H1 (cell line): ENCODE data around the gene TOMM7. TPM values are rescaled to one million over a fixed set of nuclear protein-coding genes. Genes with fewer than 3 reads are reported as not detected.

Source experiments
- CTCF ChIA-PET: fragments of 300-600 bp; sonication (Branson Sonifier 250); formaldehyde crosslinking; loops from one replicate; lab custom pipeline; 2021; ENCODE audit not compliant: partially characterized antibody; lab: Charles Lee
- POLR2A ChIA-PET: fragments of 300-600 bp; sonication (Branson Sonifier 250); formaldehyde crosslinking; loops from one replicate; lab custom pipeline; 2021; ENCODE audit warnings: inconsistent platforms; ENCODE audit not compliant: partially characterized antibody; lab: Charles Lee
- DNase-seq, 2 experiments: peaks; one replicate each; pipeline versions ENCODE4 v3.0.0 to v3.0.0-alpha.2; 2010 to 2022; ENCODE audit warnings: low spot score in 2 of 2, low read depth in 1 of 2, mixed read lengths in 1 of 2
- FAIRE-seq: peaks from 2 replicates; lab custom pipeline; 2011; peaks lifted over from hg19 to GRCh38; lab: Jason Lieb, UNC
- H2AFZ ChIP-seq: 2 replicates; pipeline ENCODE4 v1.8.1; 2012; ENCODE audit warnings: low read length, inconsistent platforms
- H2AK5ac ChIP-seq: 2 replicates; pipeline ENCODE4 v1.6.1; 2013; ENCODE audit warnings: low read depth, low read length
- H2BK120ac ChIP-seq: replicated peaks from 2 replicates; pipeline ENCODE3; 2013; ENCODE audit warnings: low read depth, low read length, inconsistent platforms
- H2BK12ac ChIP-seq: 2 replicates; pipeline ENCODE4 v1.6.1; 2013; ENCODE audit warnings: low read depth, low read length
- H2BK15ac ChIP-seq: 2 replicates; pipeline ENCODE4 v1.6.1; 2013; ENCODE audit warnings: low read length
- H2BK20ac ChIP-seq: 2 replicates; pipeline ENCODE4 v1.6.1; 2013; ENCODE audit warnings: low read length
- H2BK5ac ChIP-seq: 2 replicates; pipeline ENCODE4 v1.6.1; 2013; ENCODE audit warnings: low read depth, low read length
- H3K14ac ChIP-seq: 2 replicates; pipeline ENCODE4 v1.6.1; 2013; ENCODE audit warnings: inconsistent platforms; ENCODE audit not compliant: insufficient read length
- H3K18ac ChIP-seq: 2 replicates; pipeline ENCODE4 v1.6.1; 2013; ENCODE audit warnings: low read length; ENCODE audit errors: extremely low read depth
- H3K23ac ChIP-seq: 2 replicates; pipeline ENCODE4 v1.6.1; 2013; ENCODE audit warnings: inconsistent platforms; ENCODE audit not compliant: insufficient read length
- H3K23me2 ChIP-seq: 2 replicates; pipeline ENCODE4 v1.6.1; 2013; ENCODE audit warnings: low read depth, low read length
- H3K27ac ChIP-seq: 2 replicates; pipeline ENCODE4 v1.6.1; 2011; ENCODE audit warnings: low read depth, low read length, inconsistent platforms
- H3K27me3 ChIP-seq, 4 experiments: replicated peaks in 1 of 4; 1 replicate in 1 of 4; 2 replicates in 3 of 4; pipeline versions ENCODE4 v1.6.1 to v1.8.1; 2011 to 2013; ENCODE audit warnings: low read length in 3 of 4, mild to moderate bottlenecking in 3 of 4, inconsistent platforms in 2 of 4, mixed read lengths in 2 of 4, moderate library complexity in 1 of 4; ENCODE audit not compliant: control insufficient read depth in 3 of 4, insufficient read depth in 3 of 4; ENCODE audit errors: extremely low read depth in 1 of 4
- H3K36me3 ChIP-seq, 4 experiments: 2 replicates each; pipeline versions ENCODE4 v1.6.1 to v1.8.1; 2011 to 2013; ENCODE audit warnings: mild to moderate bottlenecking in 4 of 4, low read length in 3 of 4, moderate library complexity in 2 of 4, control low read depth in 1 of 4, inconsistent platforms in 1 of 4; ENCODE audit not compliant: insufficient read depth in 4 of 4, control insufficient read depth in 2 of 4
- H3K4ac ChIP-seq: replicated peaks from 2 replicates; pipeline ENCODE3; 2013; ENCODE audit warnings: low read length, low read depth, mixed read lengths, inconsistent platforms; ENCODE audit not compliant: insufficient read length
- H3K4me1 ChIP-seq, 4 experiments: replicated peaks in 1 of 4; 1 replicate in 1 of 4; 2 replicates in 3 of 4; pipeline versions ENCODE4 v1.6.1 to v1.8.1; 2011 to 2013; ENCODE audit warnings: low read length in 3 of 4, inconsistent platforms in 2 of 4, mixed read lengths in 1 of 4; ENCODE audit not compliant: insufficient read depth in 4 of 4, control insufficient read depth in 3 of 4
- H3K4me2 ChIP-seq, 2 experiments: 2 replicates each; pipeline versions ENCODE4 v1.6.1 to v1.8.1; 2011 to 2013; ENCODE audit warnings: low read depth in 2 of 2, low read length in 2 of 2, control low read depth in 1 of 2, inconsistent platforms in 1 of 2, mild to moderate bottlenecking in 1 of 2; ENCODE audit not compliant: insufficient read depth in 1 of 2
- H3K4me3 ChIP-seq, 4 experiments: fragments of 200-600, 300-600 bp in 1 of 4; sonication (generic), shearing (Covaris generic), sonication (Bioruptor Twin) in 1 of 4; 2 replicates each; pipeline versions ENCODE4 v1.5.1 to v1.8.1; 2011 to 2016; ENCODE audit warnings: low read length in 4 of 4, low read depth in 3 of 4, control low read depth in 2 of 4, inconsistent platforms in 2 of 4, mild to moderate bottlenecking in 2 of 4, mixed read lengths in 1 of 4, moderate library complexity in 1 of 4; ENCODE audit not compliant: insufficient read depth in 2 of 4; ENCODE audit errors: extremely low read depth in 1 of 4
- H3K56ac ChIP-seq: replicated peaks from 2 replicates; pipeline ENCODE3; 2013; ENCODE audit warnings: low read depth, mild to moderate bottlenecking, mixed read lengths, low read length, inconsistent platforms; ENCODE audit not compliant: insufficient read length
- H3K79me1 ChIP-seq: 2 replicates; pipeline ENCODE4 v1.6.1; 2013; ENCODE audit warnings: low read depth, low read length, control low read depth
- H3K79me2 ChIP-seq, 2 experiments: 2 replicates each; pipeline versions ENCODE4 v1.6.1 to v1.8.1; 2012 to 2013; ENCODE audit warnings: low read length in 2 of 2, mild to moderate bottlenecking in 2 of 2, inconsistent platforms in 1 of 2; ENCODE audit not compliant: insufficient read depth in 2 of 2, control insufficient read depth in 1 of 2
- H3K9ac ChIP-seq, 4 experiments: replicated peaks in 1 of 4; 1 replicate in 1 of 4; 2 replicates in 3 of 4; pipeline versions ENCODE4 v1.6.1 to v1.8.1; 2011 to 2013; ENCODE audit warnings: low read depth in 3 of 4, low read length in 3 of 4, control low read depth in 2 of 4, mild to moderate bottlenecking in 2 of 4, moderate library complexity in 2 of 4, inconsistent platforms in 1 of 4; ENCODE audit errors: extremely low read depth in 1 of 4
- H3K9me3 ChIP-seq, 2 experiments: 2 replicates each; pipeline versions ENCODE4 v1.6.1 to v1.8.1; 2012 to 2013; ENCODE audit warnings: mild to moderate bottlenecking in 2 of 2, moderate library complexity in 2 of 2, control low read depth in 1 of 2, inconsistent platforms in 1 of 2, low read depth in 1 of 2, low read length in 1 of 2, mixed read lengths in 1 of 2; ENCODE audit not compliant: insufficient read depth in 2 of 2
- H4K20me1 ChIP-seq, 2 experiments: replicated peaks in 1 of 2; 2 replicates each; pipeline versions ENCODE3 to v1.8.1; 2011 to 2013; ENCODE audit warnings: inconsistent platforms in 2 of 2, low read length in 2 of 2, mild to moderate bottlenecking in 1 of 2; ENCODE audit not compliant: insufficient read depth in 2 of 2, control insufficient read depth in 1 of 2
- H4K5ac ChIP-seq: 2 replicates; pipeline ENCODE4 v1.6.1; 2013; ENCODE audit warnings: low read length, low read depth, mixed read lengths, inconsistent platforms; ENCODE audit not compliant: insufficient read length
- H4K8ac ChIP-seq: 2 replicates; pipeline ENCODE4 v1.8.0; 2013; ENCODE audit warnings: mild to moderate bottlenecking, moderate library complexity, low read length, inconsistent platforms; ENCODE audit not compliant: insufficient read depth; ENCODE audit errors: extremely low read depth
- H4K91ac ChIP-seq: replicated peaks from 2 replicates; pipeline ENCODE3; 2013; ENCODE audit warnings: low read length, mixed read lengths, inconsistent platforms; ENCODE audit not compliant: insufficient read length
- RBBP5 ChIP-seq: IDR thresholded peaks from 2 replicates; pipeline ENCODE4 v1.7.1; 2012; ENCODE audit warnings: low read depth, mild to moderate bottlenecking, inconsistent platforms, low read length, moderate library complexity, borderline replicate concordance
- SP1 ChIP-seq: IDR thresholded peaks from 2 replicates; pipeline ENCODE4 v1.6.1; 2011; ENCODE audit warnings: low read depth, low read length
- TCF12 ChIP-seq: IDR thresholded peaks from 2 replicates; pipeline ENCODE4 v1.6.1; 2011; ENCODE audit warnings: low read depth, mild to moderate bottlenecking, low read length
- WGBS, 2 experiments: shearing (Covaris generic) in 1 of 2; methylation state at CpG; one replicate each; pipeline versions ENCODE4 v1.1.6 to v1.1.7; 2013 to 2015; ENCODE audit warnings: low lambda C conversion rate in 2 of 2, mixed read lengths in 2 of 2, inconsistent platforms in 1 of 2, low coverage in 1 of 2, missing lambda C conversion rate in 1 of 2; ENCODE audit not compliant: insufficient replicate concordance in 2 of 2, insufficient coverage in 1 of 2, insufficient read length in 1 of 2; ENCODE audit errors: extremely low coverage in 1 of 2, missing lambda C conversion rate in 1 of 2; 5-methylcytosine and 5-hydroxymethylcytosine counted together
- polyA plus RNA-seq, 7 experiments: library from polyadenylated mRNA; depleted of rRNA in 3 of 7; stranded (reverse) in 5 of 7; unstranded in 2 of 7; fragments of >200 nt in 5 of 7; fragments of 200-250 nt in 2 of 7; gene quantifications; 1 replicate in 5 of 7; 2 replicates in 1 of 7; 4 replicates in 1 of 7; pipeline versions ENCODE4 v1.2.1 to v1.2.3, GENCODE V29; 2011 to 2013; ENCODE audit warnings: missing spikeins in 2 of 7, mixed read lengths in 2 of 7
- total RNA-seq: library from RNA; stranded (reverse); fragmentation: NEBNext Ultra II Directional; extraction: Animal tissue kit (Norgen Biotek cat#: 25700); gene quantifications from 2 replicates; pipeline ENCODE4 v1.2.1, GENCODE V29; 2021

TOMM7 gene
- total and polyA plus RNA-seq, 2 of the 8 experiments (the other 6 are each of a cell fraction or from before 2014, with no cell fraction given), result 389 to 508 TPM

- POLR2A ChIA-PET, result interaction anchor here (0.6 kb wide), 1 partner anchor 30 kb away, joined by 3 read pairs; no protein-coding TSS in a partner anchor
- TF ChIP-seq RBBP5 (no peak), SP1 (no peak), TCF12 (no peak)
Observed at GRCh38 chr7:22849172-22849571, 26.5 kb upstream of the TOMM7 start.

More at GRCh38 chr7:22849172-22849571, 26.5 kb upstream of the TOMM7 start:
- Histone ChIP-seq H2BK15ac (no peak overlapping the region), H3K4me2 (no peak overlapping the region), H2BK12ac (no peak overlapping the region), H3K4me1 (peaks cover 0 to 9% (median 8%) of the 10 kb centered on the region in 4 experiments; a peak in 5 of 7 replicates), H2BK20ac (no peak overlapping the region), H3K27me3 (no peaks in the 10 kb centered on the region; a peak in 1 of 7 replicates), H2AFZ (no peak overlapping the region), H3K27ac (no peak overlapping the region), H3K4me3 (no peak overlapping the region), H4K91ac (no peak overlapping the region), H3K23me2 (no peaks in the 10 kb centered on the region), H2BK120ac (no peak overlapping the region), H3K4ac (no peak overlapping the region), H3K56ac (no peak overlapping the region), H4K20me1 (no peaks in the 10 kb centered on the region), H2BK5ac (no peak overlapping the region), H3K14ac (no peak overlapping the region), H3K9ac (no peak overlapping the region), H4K8ac (no peak overlapping the region), H3K9me3 (no peaks in the 10 kb centered on the region), H2AK5ac (no peak overlapping the region), H3K23ac (no peak overlapping the region), H3K36me3 (no peaks in the 10 kb centered on the region), H3K79me1 (no peaks in the 10 kb centered on the region), H3K79me2 (no peaks in the 10 kb centered on the region), H4K5ac (no peak overlapping the region), H3K18ac (no peak overlapping the region)
- FAIRE-seq (no peak), DNase-seq (no peak)
- 88% methylated on average over 2 of the region's 2 CpGs; no CpG with 5 or more reads in 1 of the 2 experiments for WGBS, 2 experiments
- CTCF ChIA-PET, result interaction anchor here (0.6 to 4.1 kb wide), 3 partner anchors 11 to 152 kb away, joined by 3 to 20 read pairs (median 3); no protein-coding TSS in a partner anchor
